ENCODE measurements around the gene PECR. TPM values are rescaled to one million over a fixed set of nuclear protein-coding genes. Genes with fewer than 3 reads are reported as not detected.
"Not testable (repeated sequence)": the region's sequence is repeated elsewhere in the genome, so short reads cannot be mapped to it uniquely, and the experiment has no call there.

PECR gene
- total and polyA plus RNA-seq, 7 donors: 1.9 to 4.8 (median 2.5) TPM

GRCh38 chr2:216001216-216002100 lies 80.2 kb downstream of the PECR start:
- no peaks in the 10 kb centered on the region for H3K36me3 ChIP-seq (ENCODE audit: insufficient read depth in 1 of 2, low read depth in 1 of 2)
- 75 to 78% (median 76%) methylated on average over 9 of the region's 9 CpGs for WGBS, 3 donors
- no peak for ATAC-seq
- TF ChIP-seq CTCF (IDR thresholded peaks at IDR 0.05): no peak
- no peak overlapping the region for H3K27ac ChIP-seq
- no peaks in the 10 kb centered on the region for H3K9me3 ChIP-seq
- no peak overlapping the region for H3K4me3 ChIP-seq
- H3K4me1 ChIP-seq: no peaks in the 10 kb centered on the region
- no peaks in the 10 kb centered on the region for H3K27me3 ChIP-seq (ENCODE audit: insufficient read depth in 3 of 3, low read length in 2 of 3)
- intact Hi-C loops (cut with DNase I): no loop called here
- no peak for DNase-seq

GRCh38 chr2:215998636-215999035 lies 83.0 kb downstream of the PECR start:
- WGBS, 3 donors: 63 to 74% (median 69%) methylated on average over 2 of the region's 2 CpGs

GRCh38 chr2:215997219-215997618 lies 84.4 kb downstream of the PECR start:
- ATAC-seq: no peak
- WGBS, 3 donors: 94 to 97% (median 97%) methylated on average over 1 of the region's 1 CpG
- no peak overlapping the region for H3K27ac ChIP-seq
- no peak overlapping the region for H3K4me3 ChIP-seq
- intact Hi-C loops (cut with DNase I): no loop called here
- H3K9me3 ChIP-seq: no peaks in the 10 kb centered on the region
- no peaks in the 10 kb centered on the region for H3K4me1 ChIP-seq
- no peaks in the 10 kb centered on the region for H3K36me3 ChIP-seq (ENCODE audit: insufficient read depth in 1 of 2, low read depth in 1 of 2)
- H3K27me3 ChIP-seq (ENCODE audit: insufficient read depth in 3 of 3, low read length in 2 of 3): no peaks in the 10 kb centered on the region
- TF ChIP-seq CTCF (IDR thresholded peaks at IDR 0.05): no peak
- no peak for DNase-seq

More at GRCh38 chr2:215998636-215999035, 83.0 kb downstream of the PECR start:
- Histone ChIP-seq H3K27ac (no peak overlapping the region), H3K4me1 (no peaks in the 10 kb centered on the region), H3K4me3 (no peak overlapping the region), H3K9me3 (no peaks in the 10 kb centered on the region), H3K27me3 (ENCODE audit: insufficient read depth in 3 of 3, low read length in 2 of 3) (no peaks in the 10 kb centered on the region), H3K36me3 (ENCODE audit: insufficient read depth in 1 of 2, low read depth in 1 of 2) (no peaks in the 10 kb centered on the region)
- DNase-seq (no peak), ATAC-seq (no peak)
- intact Hi-C loops (cut with DNase I): no loop called here
- TF ChIP-seq CTCF (IDR thresholded peaks at IDR 0.05): no peak

- ATAC-seq: no peak
- no peaks in the 10 kb centered on the region for H3K27me3 ChIP-seq (ENCODE audit: insufficient read depth in 3 of 3, low read length in 2 of 3)
- H3K27ac ChIP-seq: no peak overlapping the region
- intact Hi-C loops (cut with DNase I): no loop called here
- peaks cover 5% of the 10 kb centered on the region for H3K9me3 ChIP-seq
- TF ChIP-seq CTCF (IDR thresholded peaks at IDR 0.05): no peak
- DNase-seq: no peak
- no peak overlapping the region for H3K4me3 ChIP-seq
- no peaks in the 10 kb centered on the region for H3K36me3 ChIP-seq (ENCODE audit: insufficient read depth in 1 of 2, low read depth in 1 of 2)
- 66 to 80% (median 69%) methylated on average over 4 of the region's 4 CpGs for WGBS, 3 donors
- no peaks in the 10 kb centered on the region for H3K4me1 ChIP-seq
Observed at GRCh38 chr2:215994911-215995310, 86.7 kb downstream of the PECR start.

GRCh38 chr2:215988556-215989207 lies 92.9 kb downstream of the PECR start:
- H3K36me3 ChIP-seq (ENCODE audit: insufficient read depth in 1 of 2, low read depth in 1 of 2); intact Hi-C loops (cut with DNase I); H3K27ac ChIP-seq; ATAC-seq; H3K27me3 ChIP-seq (ENCODE audit: insufficient read depth in 3 of 3, low read length in 2 of 3); DNase-seq; H3K4me3 ChIP-seq; H3K4me1 ChIP-seq; H3K9me3 ChIP-seq: not testable (repeated sequence)
- 86 to 95% (median 88%) methylated on average over 5 of the region's 5 CpGs for WGBS, 3 donors
